GM20431 (cell line): ENCODE data around the gene KCNH6.

Experiments
- in situ Hi-C: fragments of 300-500 bp; cut with MseI, MboI; formaldehyde crosslinking; loops from one replicate; pipeline ENCODE4 v1.15.0; 2020; ENCODE audit warnings: low sequenced_read_pairs; ENCODE audit not compliant: unreplicated experiment

Gene KCNH6

GRCh38 chr17:63589646-63590045 is 66.5 kb downstream of the KCNH6 start:
- in situ Hi-C loops: no loop called here

GRCh38 chr17:63592797-63593196 is 69.6 kb downstream of the KCNH6 start:
- in situ Hi-C loops: no loop called here

GRCh38 chr17:63595132-63595531 is 72.0 kb downstream of the KCNH6 start:
- in situ Hi-C loops: no loop called here
